Activated CD4-positive, alpha-beta memory T cell treated with anti-CD3 and anti-CD28 coated beads, Interleukin-2, amount 10 ng/mL, durations not matched to agents 7 days and 5 days (primary cell): Measurements from ENCODE around the gene MYD88. TPM values are rescaled to one million over a fixed set of nuclear protein-coding genes. Genes with fewer than 3 reads are reported as not detected.
A peak's percentile ranks its signal among the peaks of the same experiment; 100 is the strongest.

Source experiments
- CTCF ChIA-PET: fragments of 350-600 bp; sonication (Branson Sonifier 250); formaldehyde crosslinking; loops from one replicate; lab custom pipeline; 2021; ENCODE audit warnings: antibody characterized with exemption, inconsistent platforms; lab: Charles Lee
- POLR2A ChIA-PET: fragments of 350-600 bp; sonication (Branson Sonifier 250); formaldehyde crosslinking; loops from one replicate; lab custom pipeline; 2021; ENCODE audit warnings: antibody characterized with exemption; lab: Charles Lee
- DNase-seq: peaks from one replicate; pipeline ENCODE4 v3.0.0-alpha.2; 2020
- H3K27ac Mint-ChIP-seq: one replicate; pipeline ENCODE4 v1.8.0; 2021; ENCODE audit warnings: mild to moderate bottlenecking, mixed read lengths
- H3K27me3 Mint-ChIP-seq: one replicate; pipeline ENCODE4 v1.8.0; 2021; ENCODE audit warnings: mixed read lengths
- H3K36me3 Mint-ChIP-seq: one replicate; pipeline ENCODE4 v1.8.0; 2021; ENCODE audit warnings: low read depth, mixed read lengths
- H3K4me1 Mint-ChIP-seq: one replicate; pipeline ENCODE4 v1.8.0; 2021; ENCODE audit warnings: mixed read lengths
- H3K4me3 Mint-ChIP-seq: one replicate; pipeline ENCODE4 v1.8.0; 2021; ENCODE audit warnings: mild to moderate bottlenecking, mixed read lengths
- H3K9me3 Mint-ChIP-seq: one replicate; pipeline ENCODE4 v1.8.0; 2021; ENCODE audit warnings: mixed read lengths
- total RNA-seq, 2 experiments: library from RNA; stranded (reverse); gene quantifications; one replicate each; pipeline ENCODE4 v1.2.3, GENCODE V29; 2021

The MYD88 gene
- total RNA-seq: 10 to 100 TPM; 87.9 to 91.3 TPM

- Mint-ChIP-seq H3K27me3 (no peaks in the 10 kb centered on the region), H3K4me1 (peaks cover 68% of the 10 kb centered on the region), H3K27ac (peak within 1 kb of the TSS; percentile 96), H3K4me3 (peak within 1 kb of the TSS; percentile 90), H3K9me3 (no peaks in the 10 kb centered on the region), H3K36me3 (peaks cover 61% of the 10 kb centered on the region)
- CTCF ChIA-PET: interaction anchor here (1.2 to 2.2 kb wide), 3 partner anchors 21 to 208 kb away, joined by 4 to 22 read pairs (median 4); partner anchors contain the start of genes OXSR1 and XYLB
- POLR2A ChIA-PET: interaction anchor here (1.0 to 8.6 kb wide), 6 partner anchors 15 to 358 kb away, joined by 4 to 286 read pairs (median 20); partner anchors contain the start of genes DLEC1 and OXSR1
- peak; percentile 89 for DNase-seq
These were observed at the start of gene MYD88 for GRCh38 chr3:38138349-38139190. TSS of gene MYD88 (plus strand) at chr3:38138661. CDS start at chr3:38138701, 40 bp downstream.

- H3K4me3 Mint-ChIP-seq: no peak overlapping the region
These were observed 49.3 kb upstream of the MYD88 start for GRCh38 chr3:38089163-38089562.

GRCh38 chr3:38090453-38090852 is 48.0 kb upstream of the MYD88 start:
- POLR2A ChIA-PET: no interaction called here
- no peak overlapping the region for H3K27ac Mint-ChIP-seq
- H3K36me3 Mint-ChIP-seq: no peaks in the 10 kb centered on the region
- CTCF ChIA-PET: no interaction called here
- no peaks in the 10 kb centered on the region for H3K9me3 Mint-ChIP-seq
- H3K4me1 Mint-ChIP-seq: no peaks in the 10 kb centered on the region
- no peaks in the 10 kb centered on the region for H3K27me3 Mint-ChIP-seq
- no peak for DNase-seq
- no peak overlapping the region for H3K4me3 Mint-ChIP-seq

More at GRCh38 chr3:38089163-38089562, 49.3 kb upstream of the MYD88 start:
- Mint-ChIP-seq H3K4me1 (no peaks in the 10 kb centered on the region), H3K27me3 (no peaks in the 10 kb centered on the region), H3K9me3 (peaks cover 3% of the 10 kb centered on the region), H3K36me3 (peaks cover 2% of the 10 kb centered on the region), H3K27ac (no peak overlapping the region)
- DNase-seq: no peak
- ChIA-PET CTCF (no interaction called here), POLR2A (no interaction called here)

- POLR2A ChIA-PET: no interaction called here
- no peak for DNase-seq
- Mint-ChIP-seq H3K4me1 (no peaks in the 10 kb centered on the region), H3K27me3 (no peaks in the 10 kb centered on the region), H3K36me3 (no peaks in the 10 kb centered on the region), H3K4me3 (no peak overlapping the region), H3K27ac (no peak overlapping the region), H3K9me3 (no peaks in the 10 kb centered on the region)
- CTCF ChIA-PET: interaction anchor here (0.8 kb wide), 1 partner anchor 250 kb away, joined by 3 read pairs; no protein-coding TSS in a partner anchor
These were observed 43.5 kb upstream of the MYD88 start for GRCh38 chr3:38094999-38095398.

- Mint-ChIP-seq H3K27me3 (no peaks in the 10 kb centered on the region), H3K36me3 (no peaks in the 10 kb centered on the region), H3K9me3 (no peaks in the 10 kb centered on the region), H3K4me1 (no peaks in the 10 kb centered on the region), H3K4me3 (no peak overlapping the region), H3K27ac (no peak overlapping the region)
- no peak for DNase-seq
- CTCF ChIA-PET: no interaction called here
- POLR2A ChIA-PET: no interaction called here
These were observed 42.6 kb upstream of the MYD88 start for GRCh38 chr3:38095669-38096483.

GRCh38 chr3:38097446-38098375 is 40.8 kb upstream of the MYD88 start:
- H3K27ac Mint-ChIP-seq: no peak overlapping the region
- no peak for DNase-seq
- no peaks in the 10 kb centered on the region for H3K36me3 Mint-ChIP-seq
- no peaks in the 10 kb centered on the region for H3K9me3 Mint-ChIP-seq
- no peaks in the 10 kb centered on the region for H3K4me1 Mint-ChIP-seq
- POLR2A ChIA-PET: no interaction called here
- no peak overlapping the region for H3K4me3 Mint-ChIP-seq
- CTCF ChIA-PET: interaction anchor here (1.3 kb wide), 1 partner anchor 21 kb away, joined by 3 read pairs; no protein-coding TSS in a partner anchor
- H3K27me3 Mint-ChIP-seq: no peaks in the 10 kb centered on the region

- no peaks in the 10 kb centered on the region for H3K9me3 Mint-ChIP-seq
- H3K4me3 Mint-ChIP-seq: no peak overlapping the region
- no peak for DNase-seq
- H3K27me3 Mint-ChIP-seq: no peaks in the 10 kb centered on the region
- H3K4me1 Mint-ChIP-seq: no peaks in the 10 kb centered on the region
- ChIA-PET CTCF (interaction anchor here (1.3 kb wide), 1 partner anchor 21 kb away, joined by 3 read pairs; no protein-coding TSS in a partner anchor), POLR2A (no interaction called here)
- no peak overlapping the region for H3K27ac Mint-ChIP-seq
- H3K36me3 Mint-ChIP-seq: no peaks in the 10 kb centered on the region
These were observed 40.1 kb upstream of the MYD88 start for GRCh38 chr3:38098376-38098723.

GRCh38 chr3:38099518-38099917 is 38.9 kb upstream of the MYD88 start:
- peaks cover 2% of the 10 kb centered on the region for H3K9me3 Mint-ChIP-seq
- no peak for DNase-seq
- no peak overlapping the region for H3K4me3 Mint-ChIP-seq
- CTCF ChIA-PET: no interaction called here
- H3K36me3 Mint-ChIP-seq: no peaks in the 10 kb centered on the region
- no peak overlapping the region for H3K27ac Mint-ChIP-seq
- POLR2A ChIA-PET: no interaction called here
- peaks cover 3% of the 10 kb centered on the region for H3K27me3 Mint-ChIP-seq
- no peaks in the 10 kb centered on the region for H3K4me1 Mint-ChIP-seq

GRCh38 chr3:38100498-38100897 is 38.0 kb upstream of the MYD88 start:
- peaks cover 4% of the 10 kb centered on the region for H3K27me3 Mint-ChIP-seq
- POLR2A ChIA-PET: no interaction called here
- no peak for DNase-seq
- no peaks in the 10 kb centered on the region for H3K4me1 Mint-ChIP-seq
- H3K36me3 Mint-ChIP-seq: no peaks in the 10 kb centered on the region
- no peak overlapping the region for H3K27ac Mint-ChIP-seq
- CTCF ChIA-PET: no interaction called here
- H3K9me3 Mint-ChIP-seq: peaks cover 5% of the 10 kb centered on the region
- H3K4me3 Mint-ChIP-seq: no peak overlapping the region

GRCh38 chr3:38101811-38102443 is 36.5 kb upstream of the MYD88 start:
- no peaks in the 10 kb centered on the region for H3K36me3 Mint-ChIP-seq
- H3K27me3 Mint-ChIP-seq: peaks cover 4% of the 10 kb centered on the region
- H3K9me3 Mint-ChIP-seq: peaks cover 8% of the 10 kb centered on the region
- no peaks in the 10 kb centered on the region for H3K4me1 Mint-ChIP-seq
- DNase-seq: no peak
- CTCF ChIA-PET: interaction anchor here (1.2 kb wide), 1 partner anchor 127 kb away, joined by 3 read pairs; no protein-coding TSS in a partner anchor
- POLR2A ChIA-PET: no interaction called here
- no peak overlapping the region for H3K4me3 Mint-ChIP-seq
- no peak overlapping the region for H3K27ac Mint-ChIP-seq

GRCh38 chr3:38102444-38102814 is 36.0 kb upstream of the MYD88 start:
- POLR2A ChIA-PET: no interaction called here
- Mint-ChIP-seq H3K4me3 (no peak overlapping the region), H3K27ac (no peak overlapping the region), H3K9me3 (peaks cover 8% of the 10 kb centered on the region), H3K27me3 (peaks cover 4% of the 10 kb centered on the region), H3K36me3 (no peaks in the 10 kb centered on the region), H3K4me1 (no peaks in the 10 kb centered on the region)
- DNase-seq: no peak
- CTCF ChIA-PET: interaction anchor here (1.2 kb wide), 1 partner anchor 127 kb away, joined by 3 read pairs; no protein-coding TSS in a partner anchor

GRCh38 chr3:38105525-38105924 is 32.9 kb upstream of the MYD88 start:
- CTCF ChIA-PET: no interaction called here
- H3K27me3 Mint-ChIP-seq: peaks cover 4% of the 10 kb centered on the region

More at GRCh38 chr3:38105525-38105924, 32.9 kb upstream of the MYD88 start:
- H3K4me3 Mint-ChIP-seq: no peak overlapping the region
- no peak overlapping the region for H3K27ac Mint-ChIP-seq
- DNase-seq: no peak
- no peaks in the 10 kb centered on the region for H3K4me1 Mint-ChIP-seq
- H3K36me3 Mint-ChIP-seq: no peaks in the 10 kb centered on the region
- POLR2A ChIA-PET: no interaction called here
- H3K9me3 Mint-ChIP-seq: peaks cover 8% of the 10 kb centered on the region
